Embryonic facial prominence (tissue), 1 donor: ENCODE results near the gene PHLDA2.

Experiments used
- DNase-seq: peaks from one replicate; pipeline ENCODE4 v3.0.0-alpha.2; 2016; ENCODE audit errors: extremely low spot score

PHLDA2 gene, protein sequence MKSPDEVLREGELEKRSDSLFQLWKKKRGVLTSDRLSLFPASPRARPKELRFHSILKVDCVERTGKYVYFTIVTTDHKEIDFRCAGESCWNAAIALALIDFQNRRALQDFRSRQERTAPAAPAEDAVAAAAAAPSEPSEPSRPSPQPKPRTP

DNA sequence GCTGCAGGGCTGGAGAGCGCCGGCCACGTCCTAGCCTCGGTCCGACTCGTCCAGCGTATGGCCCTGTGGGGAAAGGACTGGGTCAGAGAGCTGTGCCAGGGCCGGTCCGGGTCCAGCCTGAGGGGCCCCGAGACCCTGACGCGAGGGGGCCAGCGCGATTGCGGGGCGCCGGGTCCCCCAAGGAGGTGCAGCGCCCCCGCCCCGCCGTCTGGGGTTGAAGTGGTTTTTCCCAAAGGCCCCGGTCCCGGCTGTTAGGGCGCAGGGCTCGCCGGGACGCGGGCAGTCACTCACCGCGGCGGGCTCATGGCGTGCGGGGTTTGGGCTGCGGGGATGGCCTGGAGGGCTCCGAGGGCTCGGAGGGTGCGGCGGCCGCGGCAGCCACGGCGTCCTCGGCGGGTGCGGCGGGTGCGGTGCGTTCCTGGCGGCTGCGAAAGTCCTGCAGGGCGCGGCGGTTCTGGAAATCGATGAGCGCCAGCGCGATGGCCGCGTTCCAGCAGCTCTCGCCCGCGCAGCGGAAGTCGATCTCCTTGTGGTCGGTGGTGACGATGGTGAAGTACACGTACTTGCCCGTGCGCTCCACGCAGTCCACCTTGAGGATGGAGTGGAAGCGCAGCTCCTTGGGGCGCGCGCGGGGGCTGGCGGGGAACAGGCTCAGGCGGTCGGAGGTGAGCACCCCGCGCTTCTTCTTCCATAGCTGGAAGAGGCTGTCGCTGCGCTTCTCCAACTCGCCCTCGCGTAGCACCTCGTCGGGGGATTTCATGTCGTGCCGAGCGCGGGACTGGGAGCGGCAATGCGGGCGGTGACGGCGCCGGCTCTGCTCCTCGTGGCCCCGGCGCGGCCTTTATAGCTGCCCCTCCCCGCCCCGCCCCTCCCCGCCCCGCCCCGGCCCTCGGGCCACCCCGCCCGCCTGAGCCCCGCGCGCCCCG, at the start of gene PHLDA2:
TSS of gene PHLDA2 (minus strand) at position 816 of the 926 bp plus-strand sequence. CDS start at position 760, 56 bp downstream.
- no peak for DNase-seq

- no peak for DNase-seq
Measured at GRCh38 chr11:2977113-2977512, 47.9 kb upstream of the PHLDA2 start.

DNA sequence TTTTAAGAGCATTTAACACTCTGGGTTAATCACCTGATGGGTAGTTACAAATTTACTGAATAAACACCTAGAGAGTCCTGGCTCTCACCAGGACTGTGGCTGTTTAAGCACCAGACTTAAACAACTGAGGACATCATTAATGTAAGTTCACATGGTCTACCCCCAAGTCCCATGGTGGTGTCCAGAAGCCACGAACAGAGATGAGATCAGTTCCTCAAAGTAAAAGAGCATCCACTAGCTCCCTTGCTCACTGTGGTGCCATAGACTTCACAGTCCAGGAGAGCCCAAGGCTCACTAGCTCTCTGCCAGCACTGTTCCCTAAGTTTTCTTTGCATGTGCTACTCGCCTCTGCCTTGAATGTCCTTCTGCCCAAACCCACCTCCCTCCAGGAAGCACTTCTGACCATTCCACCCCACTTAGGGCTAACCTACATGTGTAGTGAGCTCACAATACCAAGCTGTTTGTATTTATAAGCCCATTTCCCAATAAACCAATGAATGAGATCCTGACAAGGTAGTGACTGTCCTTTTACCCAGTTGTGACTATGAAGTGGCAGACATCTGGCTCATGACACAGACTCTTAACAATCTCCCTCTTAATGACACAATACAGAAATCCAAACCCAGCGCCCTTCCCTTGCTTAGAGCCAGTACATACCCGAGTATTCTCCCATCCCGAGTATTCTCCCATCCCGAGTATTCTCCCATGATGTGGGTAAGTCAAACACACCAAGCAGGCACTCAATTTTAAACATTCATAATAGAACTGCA, 47.3 kb upstream of the PHLDA2 start:
- no peak for DNase-seq

- no peak for DNase-seq
Measured at GRCh38 chr11:2975594-2975993, 46.4 kb upstream of the PHLDA2 start.

GRCh38 chr11:2974272-2974671, 45.1 kb upstream of the PHLDA2 start:
- DNase-seq, result no peak

DNA sequence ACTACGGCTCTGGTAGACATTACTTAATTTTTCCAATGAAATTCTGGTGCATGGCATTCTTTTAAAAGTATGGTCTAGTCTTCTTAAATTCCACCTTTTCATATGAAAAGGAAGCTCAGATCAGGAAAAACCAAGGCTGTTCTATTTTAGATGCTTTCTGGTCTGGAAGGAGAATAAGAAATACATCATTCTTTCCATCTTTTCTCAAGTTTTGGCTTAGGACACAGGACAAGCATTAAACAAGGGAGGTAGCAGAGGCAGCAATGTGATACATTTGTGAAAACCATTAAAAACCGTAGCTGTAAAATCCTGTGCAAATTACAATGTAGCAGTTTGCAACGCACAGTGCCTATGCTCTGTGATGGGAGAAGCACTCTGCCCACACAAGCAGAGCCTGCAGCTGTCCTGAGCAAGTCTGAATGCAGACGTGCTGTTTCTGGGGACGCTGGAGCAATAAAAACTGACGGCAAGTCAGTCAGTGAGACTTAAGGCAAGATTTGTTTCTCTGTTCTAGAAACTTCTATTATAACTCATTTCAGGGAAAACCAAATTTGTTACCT, 39.2 kb upstream of the PHLDA2 start:
- DNase-seq, result no peak

- no peak for DNase-seq
Measured at GRCh38 chr11:2964782-2965181, 35.6 kb upstream of the PHLDA2 start.

DNA sequence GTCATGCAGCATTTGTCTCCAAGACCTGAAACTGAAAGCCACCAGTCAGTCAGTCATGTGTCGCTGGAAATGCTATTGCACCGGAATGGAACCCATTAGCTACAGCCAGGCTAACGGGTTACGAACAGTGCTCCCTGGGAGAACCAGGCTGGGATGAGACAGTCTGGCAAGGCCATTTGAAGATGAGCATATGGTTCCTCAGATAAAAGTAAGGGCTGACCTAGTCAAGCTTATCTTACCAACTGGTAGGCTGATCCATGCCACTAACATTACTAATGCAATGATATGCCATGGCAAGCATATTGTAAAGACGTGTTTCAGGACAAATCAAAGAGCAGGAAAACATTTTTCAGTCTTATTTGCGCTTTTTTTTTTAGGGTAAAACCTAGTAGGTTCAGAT, 34.5 kb upstream of the PHLDA2 start:
- no peak for DNase-seq

DNA sequence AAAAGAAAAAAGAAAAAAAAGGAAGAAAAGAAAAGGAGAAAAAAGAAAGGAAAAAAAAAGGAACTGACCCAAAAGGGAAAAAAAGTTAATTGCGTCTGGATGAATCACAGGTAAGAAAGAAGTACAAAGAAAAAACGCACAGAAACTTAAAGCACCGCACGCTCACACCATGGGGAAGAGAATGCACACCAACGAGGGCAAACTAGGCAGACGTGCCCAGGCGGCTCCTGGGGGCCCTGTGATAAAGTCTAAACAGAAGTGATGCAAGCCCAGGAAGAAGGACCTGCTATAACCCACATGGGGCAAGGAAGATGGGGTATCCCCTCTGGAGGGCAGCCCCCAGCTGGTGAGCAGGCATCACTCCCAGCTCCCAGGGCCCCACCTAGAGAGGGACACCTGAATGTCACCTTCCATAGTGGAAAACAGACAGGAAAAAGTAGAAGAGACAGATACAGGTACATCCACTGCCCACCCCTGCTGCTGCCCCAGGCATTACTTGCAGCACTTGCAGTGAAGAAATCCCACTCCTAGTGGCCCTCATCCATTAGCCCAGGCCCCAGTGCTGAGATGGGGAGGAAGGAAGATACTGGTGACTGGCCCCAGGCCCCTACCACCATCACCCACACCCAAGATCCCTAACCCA, 34.0 kb upstream of the PHLDA2 start:
- DNase-seq, result no peak

DNA sequence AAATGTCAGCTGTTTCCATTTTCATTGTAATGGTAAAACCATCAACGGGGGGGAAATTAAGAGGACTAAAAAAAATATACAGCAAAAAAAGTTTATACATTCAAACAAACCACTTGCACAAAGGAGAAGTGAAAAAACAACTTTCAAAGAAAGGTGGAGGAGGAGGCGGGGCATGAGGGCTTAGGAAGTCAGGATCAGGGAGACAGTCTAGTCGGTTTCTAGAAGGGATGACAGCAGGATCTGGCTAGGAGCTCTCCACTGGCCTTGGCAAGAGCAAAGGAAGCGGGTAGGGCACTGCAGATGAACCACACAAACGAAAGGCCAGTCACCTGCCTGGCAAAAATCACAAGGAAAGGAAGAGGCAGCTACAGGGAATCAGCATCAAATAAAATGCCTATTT, 31.9 kb upstream of the PHLDA2 start:
- DNase-seq, result no peak

- no peak for DNase-seq
Measured at GRCh38 chr11:2960139-2960538, 30.9 kb upstream of the PHLDA2 start.

DNA sequence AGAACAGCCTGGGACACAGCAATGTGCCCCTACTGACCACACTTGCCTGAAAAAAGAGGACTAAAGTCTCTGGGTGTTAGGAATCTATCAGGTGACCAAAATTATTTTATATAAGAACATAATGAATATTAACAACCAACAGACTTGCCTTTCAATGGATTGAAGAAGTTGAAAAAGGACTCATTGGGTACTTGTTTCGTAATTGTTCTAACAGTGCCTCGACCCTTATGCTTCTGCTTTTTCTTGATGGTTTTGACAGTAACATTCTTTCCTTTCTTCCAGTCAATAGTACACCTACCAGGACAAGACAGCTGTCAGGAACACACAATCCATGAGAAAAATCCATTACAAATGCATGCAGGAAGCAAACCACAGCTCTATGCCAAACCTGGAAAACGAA, 29.0 kb upstream of the PHLDA2 start:
- no peak for DNase-seq

GRCh38 chr11:2955906-2956476, 26.8 kb upstream of the PHLDA2 start:
- no peak for DNase-seq

- no peak for DNase-seq
Measured at GRCh38 chr11:2954263-2954662, 25.0 kb upstream of the PHLDA2 start.

DNA sequence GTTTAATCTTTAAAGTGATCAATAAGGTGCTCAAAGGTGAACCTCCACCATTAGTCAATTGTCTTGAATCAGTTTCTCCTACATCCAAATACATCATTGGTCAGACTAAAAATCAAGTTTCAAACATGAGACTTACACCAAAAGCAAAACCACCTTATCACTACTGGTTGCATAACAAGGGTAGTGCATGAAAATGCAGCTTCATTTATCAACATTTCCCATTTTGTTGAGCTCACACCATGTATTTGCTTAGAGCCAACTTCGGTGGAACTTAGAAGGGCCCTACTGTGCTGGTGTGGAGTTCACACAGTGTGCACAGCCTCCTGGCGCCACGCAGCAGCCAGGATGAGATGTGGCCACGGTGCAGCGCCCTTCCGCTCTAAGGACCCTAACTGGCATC, 23.1 kb upstream of the PHLDA2 start:
- DNase-seq, result no peak

DNA sequence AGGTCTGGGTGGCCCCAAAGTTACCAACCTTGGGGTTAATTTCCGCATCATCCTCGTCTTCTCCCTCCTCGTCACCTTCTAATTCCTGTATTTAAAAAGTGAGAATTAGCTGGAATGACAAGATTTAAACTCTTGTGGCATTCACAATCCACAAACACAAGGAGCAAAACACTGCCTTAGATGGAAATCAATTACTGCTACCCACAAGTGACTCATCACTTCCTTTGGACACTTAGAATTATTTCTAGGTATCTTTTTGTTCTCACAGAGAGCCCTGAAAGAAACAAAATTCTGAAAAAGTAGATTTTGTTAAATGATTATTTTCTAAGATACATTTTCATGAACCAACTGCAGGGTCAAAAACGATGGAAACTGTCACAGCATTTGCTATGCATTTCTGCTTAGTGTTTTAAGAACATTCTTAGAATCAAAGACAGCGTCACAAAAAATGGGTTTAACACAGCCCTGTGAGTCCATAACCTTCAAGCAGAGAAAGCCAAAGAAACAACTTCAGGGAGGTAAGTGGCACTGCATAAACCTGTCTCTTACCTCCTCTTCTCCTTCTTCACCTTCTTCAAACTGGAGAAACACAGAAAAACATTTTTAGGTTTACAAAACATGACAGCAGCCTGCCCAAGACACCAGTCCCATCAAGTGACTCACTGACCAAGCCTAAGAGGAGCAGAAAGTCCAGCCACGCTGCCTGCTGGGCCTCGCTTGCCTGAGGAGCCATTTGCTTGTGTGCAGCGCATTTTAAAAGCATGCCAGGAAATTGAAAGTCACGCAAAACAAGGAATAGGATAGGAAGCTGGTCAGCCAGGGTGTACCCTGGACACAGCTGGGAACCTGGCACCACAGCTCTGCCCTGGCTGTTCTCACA, 22.3 kb upstream of the PHLDA2 start:
- no peak for DNase-seq

- no peak for DNase-seq
Measured at GRCh38 chr11:2950825-2951224, 21.6 kb upstream of the PHLDA2 start.

GRCh38 chr11:2949920-2950319, 20.7 kb upstream of the PHLDA2 start:
- no peak for DNase-seq

DNA sequence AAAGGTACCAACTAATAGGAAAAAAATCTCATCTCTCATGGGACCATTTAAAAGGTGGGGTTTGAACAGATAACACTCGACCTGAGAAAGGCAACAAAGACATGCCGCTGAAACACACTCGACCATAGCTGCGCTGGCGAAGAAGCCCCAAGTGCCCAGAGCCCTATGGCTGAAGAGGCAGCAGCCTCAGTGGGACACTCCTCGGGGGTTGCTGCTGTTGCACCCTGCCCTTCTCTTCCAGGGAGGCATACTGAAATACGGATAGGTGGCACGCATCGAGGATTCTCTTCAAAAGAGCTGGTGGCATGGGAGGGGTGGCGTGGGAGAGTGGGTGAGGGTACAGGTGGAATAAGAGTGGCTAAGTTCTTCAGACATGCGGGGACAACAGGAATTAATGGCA, 18.5 kb upstream of the PHLDA2 start:
- no peak for DNase-seq

DNA sequence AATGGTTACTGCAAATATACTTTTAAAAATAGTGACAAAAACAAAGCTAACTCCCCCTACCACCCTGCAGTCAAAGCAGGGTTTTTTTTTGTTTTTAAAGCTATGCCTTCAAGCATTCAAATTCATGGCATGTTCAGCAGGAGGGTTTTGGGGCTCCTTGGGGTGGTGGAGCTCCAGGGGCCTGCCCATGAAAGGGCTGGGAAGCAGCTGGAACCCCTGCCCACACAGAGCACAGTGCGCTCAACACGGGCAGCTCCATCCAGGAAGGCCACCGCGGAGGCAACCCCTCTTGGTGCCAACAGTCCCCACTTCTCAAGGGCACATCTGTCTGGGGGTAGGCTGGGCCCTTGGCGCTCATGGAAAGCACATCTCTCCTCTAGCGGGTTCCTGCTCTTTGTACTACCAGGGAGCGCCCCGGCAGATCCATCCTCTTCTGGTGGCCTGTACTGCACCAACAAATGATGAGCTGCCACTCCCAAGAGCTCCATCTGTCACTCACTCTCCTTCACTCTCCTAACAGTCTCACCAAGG, 16.6 kb upstream of the PHLDA2 start:
- DNase-seq, result no peak
